Smooth muscle cell (in vitro differentiated cells): Measurements from ENCODE around the gene PRG2. TPM values are rescaled to one million over a fixed set of nuclear protein-coding genes. Genes with fewer than 3 reads are reported as not detected.

ENCODE experiments used
- DNase-seq: peaks from one replicate; lab custom pipeline; 2025; ENCODE audit not compliant: unreplicated experiment; lab: John Stamatoyannopoulos, UW
- H2AFZ ChIP-seq: fragments of 200-600 bp; sonication (generic); 2 replicates; pipeline ENCODE4 v1.6.0; 2016; ENCODE audit warnings: antibody characterized with exemption, low read depth, mild to moderate bottlenecking
- H3F3A ChIP-seq: fragments of 200-600 bp; sonication (generic); 2 replicates; pipeline ENCODE4 v1.6.0; 2017; ENCODE audit warnings: antibody characterized with exemption, low read depth
- H3K27ac ChIP-seq: fragments of 200-600 bp; sonication (generic); 2 replicates; pipeline ENCODE4 v1.5.1; 2016; ENCODE audit warnings: low read depth, mild to moderate bottlenecking
- H3K27me3 ChIP-seq: fragments of 200-600 bp; sonication (generic); 2 replicates; pipeline ENCODE4 v1.6.1; 2016; ENCODE audit warnings: low read depth, mild to moderate bottlenecking
- H3K36me3 ChIP-seq: fragments of 200-600 bp; sonication (generic); 2 replicates; pipeline ENCODE4 v1.5.1; 2016; ENCODE audit warnings: low read depth
- H3K4me1 ChIP-seq: fragments of 200-600 bp; sonication (generic); 2 replicates; pipeline ENCODE4 v1.5.1; 2016; ENCODE audit warnings: low read depth
- H3K4me2 ChIP-seq: fragments of 200-600 bp; sonication (generic); 2 replicates; pipeline ENCODE4 v1.6.0; 2016; ENCODE audit warnings: mild to moderate bottlenecking
- H3K4me3 ChIP-seq: fragments of 200-600 bp; sonication (generic); 2 replicates; pipeline ENCODE4 v1.5.1; 2016; ENCODE audit warnings: mild to moderate bottlenecking
- H3K79me2 ChIP-seq: fragments of 200-600 bp; sonication (generic); 2 replicates; pipeline ENCODE4 v1.6.0; 2016; ENCODE audit warnings: low read depth, mild to moderate bottlenecking
- H3K9ac ChIP-seq: fragments of 200-600 bp; sonication (generic); 2 replicates; pipeline ENCODE4 v1.6.0; 2016; ENCODE audit warnings: low read depth
- H3K9me3 ChIP-seq: fragments of 200-600 bp; sonication (generic); replicated peaks from 2 replicates; pipeline ENCODE4 v1.5.1; 2016; ENCODE audit warnings: low read depth
- H4K20me1 ChIP-seq: fragments of 200-600 bp; sonication (generic); 2 replicates; pipeline ENCODE4 v1.6.0; 2016; ENCODE audit warnings: low read depth
- WGBS: methylation state at CpG from one replicate; pipeline ENCODE4 v1.1.7; 2016; ENCODE audit warnings: low lambda C conversion rate; 5-methylcytosine and 5-hydroxymethylcytosine counted together
- polyA plus RNA-seq: library from polyadenylated mRNA; unstranded; fragments of >200 nt; fragmentation: Nextera tagmentation; extraction: Ambion mirVana; gene quantifications from 2 replicates; pipeline ENCODE4 v1.2.1, GENCODE V29; 2016
- total RNA-seq: library from RNA; depleted of rRNA; stranded (reverse); fragments of >200 nt; gene quantifications from 2 replicates; pipeline ENCODE4 v1.2.3, GENCODE V29; 2014
- TF ChIP-seq, protein P1 (sequence below): fragments of 200-600 bp; sonication (generic); IDR thresholded peaks from 2 replicates; pipeline ENCODE4 v1.5.1; 2017; ENCODE audit warnings: borderline replicate concordance, mild to moderate bottlenecking, antibody characterized with exemption; ENCODE audit not compliant: insufficient read depth, poor library complexity, severe bottlenecking

Gene PRG2
- total and polyA plus RNA-seq, 2 experiments from 2014 or later: not detected

DNA sequence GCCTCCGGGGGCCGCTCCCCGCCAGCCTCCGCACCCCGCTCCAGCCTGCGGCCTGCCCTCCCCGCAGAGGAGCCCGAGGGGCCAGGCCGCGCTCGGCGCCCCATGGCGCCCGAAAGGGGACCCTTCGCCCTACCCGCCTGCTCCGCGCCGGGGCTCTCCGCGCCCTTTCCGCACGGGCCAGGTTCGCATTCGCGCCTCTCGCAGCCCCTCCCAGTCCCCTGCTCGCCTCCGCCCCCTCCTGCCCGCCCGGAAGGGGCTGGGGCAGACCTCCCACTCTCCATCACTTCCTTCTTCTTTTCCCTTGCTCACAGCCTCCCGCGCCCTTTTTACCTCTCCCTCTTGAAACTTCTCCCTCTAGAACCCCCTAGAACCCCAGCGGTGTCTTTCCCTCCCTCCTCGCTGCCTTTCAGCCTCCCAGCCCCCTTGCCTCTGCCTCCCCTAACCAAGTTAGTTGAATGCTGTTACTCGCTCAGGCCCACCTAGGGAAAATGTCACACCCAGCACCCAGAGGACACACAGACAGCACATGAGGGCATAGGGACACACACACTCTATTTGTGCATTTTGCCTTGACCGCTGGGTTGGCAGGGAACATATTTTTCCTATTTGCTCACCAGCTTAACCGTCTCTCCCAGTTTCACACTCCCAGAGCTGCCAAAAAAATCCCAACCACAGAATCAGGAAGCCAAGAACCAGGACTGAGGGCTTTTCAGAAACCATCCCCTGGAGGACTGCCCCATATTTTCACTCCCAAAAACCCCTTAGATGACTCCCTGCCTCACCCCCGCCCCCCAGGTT is 36.7 kb upstream of the PRG2 start, which contains the start of gene SLC43A3:
SLC43A3 (minus strand) TSS at position 193 of the 798 bp plus-strand sequence. CDS start 949 bp downstream, outside the sequence.
- Histone ChIP-seq H4K20me1 (no peaks in the 10 kb centered on the region), H3K4me2 (peak within 1 kb of the TSS; percentile 88), H3K36me3 (no peaks in the 10 kb centered on the region), H3K4me3 (peak within 1 kb of the TSS; percentile 47), H3F3A (no peaks in the 10 kb centered on the region), H2AFZ (peak within 1 kb of the TSS; percentile 61), H3K4me1 (peaks cover 13% of the 10 kb centered on the region), H3K9ac (peak within 1 kb of the TSS; percentile 18), H3K27me3 (peaks cover 3% of the 10 kb centered on the region), H3K27ac (peak within 1 kb of the TSS; percentile 59), H3K9me3 (no peaks in the 10 kb centered on the region), H3K79me2 (no peaks in the 10 kb centered on the region)
- TF ChIP-seq, protein P1, sequence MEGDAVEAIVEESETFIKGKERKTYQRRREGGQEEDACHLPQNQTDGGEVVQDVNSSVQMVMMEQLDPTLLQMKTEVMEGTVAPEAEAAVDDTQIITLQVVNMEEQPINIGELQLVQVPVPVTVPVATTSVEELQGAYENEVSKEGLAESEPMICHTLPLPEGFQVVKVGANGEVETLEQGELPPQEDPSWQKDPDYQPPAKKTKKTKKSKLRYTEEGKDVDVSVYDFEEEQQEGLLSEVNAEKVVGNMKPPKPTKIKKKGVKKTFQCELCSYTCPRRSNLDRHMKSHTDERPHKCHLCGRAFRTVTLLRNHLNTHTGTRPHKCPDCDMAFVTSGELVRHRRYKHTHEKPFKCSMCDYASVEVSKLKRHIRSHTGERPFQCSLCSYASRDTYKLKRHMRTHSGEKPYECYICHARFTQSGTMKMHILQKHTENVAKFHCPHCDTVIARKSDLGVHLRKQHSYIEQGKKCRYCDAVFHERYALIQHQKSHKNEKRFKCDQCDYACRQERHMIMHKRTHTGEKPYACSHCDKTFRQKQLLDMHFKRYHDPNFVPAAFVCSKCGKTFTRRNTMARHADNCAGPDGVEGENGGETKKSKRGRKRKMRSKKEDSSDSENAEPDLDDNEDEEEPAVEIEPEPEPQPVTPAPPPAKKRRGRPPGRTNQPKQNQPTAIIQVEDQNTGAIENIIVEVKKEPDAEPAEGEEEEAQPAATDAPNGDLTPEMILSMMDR: no peak
- DNase-seq: peak; percentile 7
- WGBS: 8% methylated on average over 32 of the region's 39 CpGs

DNA sequence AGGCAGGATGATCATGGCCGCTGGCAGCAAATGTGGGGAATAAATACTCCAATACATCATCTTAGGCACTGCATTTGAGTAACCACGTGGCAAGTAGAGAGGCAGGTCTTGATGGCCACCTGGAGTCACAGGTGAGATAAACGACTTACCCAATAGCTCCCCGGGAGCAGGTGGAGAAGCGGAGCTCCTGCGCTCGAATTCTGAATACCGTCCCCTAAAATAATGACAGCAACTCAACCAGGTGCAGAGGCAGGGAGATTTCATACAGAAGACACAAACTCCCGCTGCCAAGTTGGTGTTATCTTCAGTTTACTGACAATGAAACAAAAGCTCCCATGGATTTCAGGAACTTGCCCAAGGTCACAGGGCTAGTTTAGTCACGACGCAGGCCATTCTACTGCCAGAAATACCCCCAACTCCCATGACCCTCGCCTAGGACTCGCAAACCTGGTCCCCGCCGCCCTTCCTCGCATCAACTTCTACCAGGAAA is 36.0 kb upstream of the PRG2 start:
- peak overlapping the region; percentile 61 for H2AFZ ChIP-seq
- 29% methylated on average over 16 of the region's 16 CpGs for WGBS
- H3K36me3 ChIP-seq: no peaks in the 10 kb centered on the region
- H3F3A ChIP-seq: no peaks in the 10 kb centered on the region
- H4K20me1 ChIP-seq: no peaks in the 10 kb centered on the region
- TF ChIP-seq, protein P1: no peak
- peak overlapping the region; percentile 88 for H3K4me2 ChIP-seq
- H3K79me2 ChIP-seq: no peaks in the 10 kb centered on the region
- peak overlapping the region; percentile 47 for H3K4me3 ChIP-seq
- no peaks in the 10 kb centered on the region for H3K9me3 ChIP-seq
- H3K4me1 ChIP-seq: peaks cover 12% of the 10 kb centered on the region
- DNase-seq: no peak
- peak overlapping the region; percentile 18 for H3K9ac ChIP-seq
- peak overlapping the region; percentile 59 for H3K27ac ChIP-seq
- peaks cover 3% of the 10 kb centered on the region for H3K27me3 ChIP-seq

DNA sequence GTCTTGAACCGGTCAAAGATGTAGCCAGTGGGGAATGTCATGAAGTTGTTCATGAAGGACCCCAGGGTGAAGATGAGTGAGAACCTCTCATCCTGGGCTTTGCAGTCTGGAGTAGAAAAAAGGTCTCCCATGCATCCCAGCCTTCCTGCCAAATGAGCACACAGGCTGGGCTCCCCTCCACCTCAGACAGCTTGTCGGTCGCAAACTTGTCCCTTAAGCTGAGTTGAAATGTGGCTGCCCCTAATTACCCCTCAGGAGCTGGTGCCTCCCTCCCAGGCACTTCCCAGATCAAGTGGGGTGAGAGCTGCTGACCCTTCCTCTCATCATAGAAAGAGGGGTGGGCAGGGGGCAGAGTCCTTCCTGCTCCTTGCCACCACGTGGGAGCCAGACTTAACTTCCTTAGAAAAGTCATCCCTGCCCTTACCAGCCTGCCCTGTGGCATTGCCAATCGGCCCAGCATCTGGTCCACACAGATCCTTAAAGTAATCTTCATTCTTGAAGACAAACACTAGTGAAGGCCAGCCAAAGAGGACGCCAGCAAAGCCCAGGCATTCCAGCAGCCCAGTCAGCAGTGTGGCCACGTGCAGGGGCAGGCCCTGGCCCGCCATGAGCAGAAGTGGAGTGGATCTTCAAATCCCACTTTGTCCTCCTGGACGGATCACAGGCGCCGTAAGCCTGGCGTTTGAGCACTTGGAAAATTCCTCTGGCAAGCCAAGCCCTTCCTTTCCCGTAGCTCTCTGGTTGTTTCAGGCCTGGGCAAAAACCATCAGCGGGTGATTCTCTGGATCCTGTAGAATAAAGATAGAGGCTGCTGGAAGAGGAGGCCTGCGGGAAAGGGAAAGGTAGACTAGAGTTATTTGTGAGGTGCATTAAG is 35.4 kb upstream of the PRG2 start:
- no peaks in the 10 kb centered on the region for H4K20me1 ChIP-seq
- H3K4me3 ChIP-seq: peak overlapping the region; percentile 47
- H3K4me2 ChIP-seq: peak overlapping the region; percentile 88
- H3F3A ChIP-seq: no peaks in the 10 kb centered on the region
- TF ChIP-seq, protein P1: no peak
- H3K9ac ChIP-seq: no peak overlapping the region
- H3K79me2 ChIP-seq: no peaks in the 10 kb centered on the region
- 55% methylated on average over 15 of the region's 15 CpGs for WGBS
- H3K9me3 ChIP-seq: no peaks in the 10 kb centered on the region
- no peak overlapping the region for H2AFZ ChIP-seq
- peak; percentile 3 for DNase-seq
- H3K36me3 ChIP-seq: no peaks in the 10 kb centered on the region
- H3K27ac ChIP-seq: peak overlapping the region; percentile 26
- H3K27me3 ChIP-seq: peaks cover 3% of the 10 kb centered on the region
- H3K4me1 ChIP-seq: peaks cover 12% of the 10 kb centered on the region
